ENCODE data around the gene CLTCL1.

The CLTCL1 gene

DNA sequence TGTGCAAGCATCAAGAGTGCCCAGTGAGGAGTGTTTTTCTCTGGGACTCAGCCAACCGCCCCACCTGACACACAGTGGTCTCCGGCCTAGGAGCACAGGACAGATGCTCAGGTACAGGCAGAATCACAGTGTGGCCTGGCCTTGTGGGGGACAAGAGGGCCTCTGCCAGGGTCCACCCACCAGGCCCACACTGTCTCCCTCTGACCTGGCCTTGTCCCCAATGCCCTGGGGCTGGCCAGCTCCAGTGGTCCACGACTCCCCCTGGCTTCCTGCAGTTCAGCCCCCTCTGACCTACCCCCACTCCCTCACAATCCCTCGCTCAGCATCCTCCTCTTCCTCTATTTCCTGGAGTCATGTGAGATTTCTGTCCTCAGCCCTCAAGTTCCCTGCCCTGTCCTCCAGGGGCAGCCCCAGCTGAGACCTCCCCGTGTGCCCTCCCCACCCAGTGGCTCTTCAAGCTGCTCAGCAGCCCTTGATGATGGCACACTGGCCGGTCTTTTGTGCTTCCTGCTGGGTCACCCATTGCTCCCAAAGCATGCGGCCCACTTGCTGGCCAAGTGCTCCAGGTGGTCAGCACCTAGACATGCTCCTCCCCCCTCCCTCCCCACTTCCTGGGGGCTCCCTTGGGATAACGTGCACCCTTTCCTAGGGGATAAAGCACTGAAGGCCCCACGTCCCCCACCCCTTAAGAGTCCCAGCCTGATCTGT, 158.7 kb downstream of the CLTCL1 start:
- Histone ChIP-seq H3K4me3 (ENCODE audit: low read depth, low read length) (no peak overlapping the region), H3K27me3 (replicated peaks) (no peaks in the 10 kb centered on the region), H3K27ac (no peak overlapping the region), H3K36me3 (replicated peaks) (peaks cover 46% of the 10 kb centered on the region)
- no peak for DNase-seq
- no peak for TF ChIP-seq CTCF (IDR thresholded peaks at IDR 0.05; ENCODE audit: low read depth, low read length, missing control alignments)
- in situ Hi-C loops (cut with HindIII; ENCODE audit: low pct_ligation_motif_present, low sequenced_read_pairs) = no loop called here

- H3K36me3 ChIP-seq (replicated peaks) = peaks cover 39% of the 10 kb centered on the region
- TF ChIP-seq CTCF (IDR thresholded peaks at IDR 0.05; ENCODE audit: low read depth, low read length, missing control alignments) = no peak
- in situ Hi-C loops (cut with HindIII; ENCODE audit: low pct_ligation_motif_present, low sequenced_read_pairs) = no loop called here
These were observed 159.4 kb downstream of the CLTCL1 start for GRCh38 chr22:19132153-19132552.

DNA sequence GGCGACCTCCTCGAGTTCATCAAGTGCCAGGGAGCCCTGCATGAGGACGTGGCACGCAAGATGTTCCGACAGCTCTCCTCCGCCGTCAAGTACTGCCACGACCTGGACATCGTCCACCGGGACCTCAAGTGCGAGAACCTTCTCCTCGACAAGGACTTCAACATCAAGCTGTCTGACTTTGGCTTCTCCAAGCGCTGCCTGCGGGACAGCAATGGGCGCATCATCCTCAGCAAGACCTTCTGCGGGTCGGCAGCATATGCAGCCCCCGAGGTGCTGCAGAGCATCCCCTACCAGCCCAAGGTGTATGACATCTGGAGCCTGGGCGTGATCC, 159.9 kb downstream of the CLTCL1 start:
- in situ Hi-C loops (cut with HindIII; ENCODE audit: low pct_ligation_motif_present, low sequenced_read_pairs) = no loop called here
- H3K4me3 ChIP-seq (ENCODE audit: low read depth, low read length) = no peak overlapping the region
- no peak overlapping the region for H3K27ac ChIP-seq
- peaks cover 34% of the 10 kb centered on the region for H3K36me3 ChIP-seq (replicated peaks)
- H3K27me3 ChIP-seq (replicated peaks) = no peaks in the 10 kb centered on the region
- TF ChIP-seq CTCF (IDR thresholded peaks at IDR 0.05; ENCODE audit: low read depth, low read length, missing control alignments) = no peak
- DNase-seq = no peak

More at GRCh38 chr22:19132153-19132552, 159.4 kb downstream of the CLTCL1 start:
- H3K27ac ChIP-seq = no peak overlapping the region
- no peak overlapping the region for H3K4me3 ChIP-seq (ENCODE audit: low read depth, low read length)
- no peaks in the 10 kb centered on the region for H3K27me3 ChIP-seq (replicated peaks)
- DNase-seq = no peak

DNA sequence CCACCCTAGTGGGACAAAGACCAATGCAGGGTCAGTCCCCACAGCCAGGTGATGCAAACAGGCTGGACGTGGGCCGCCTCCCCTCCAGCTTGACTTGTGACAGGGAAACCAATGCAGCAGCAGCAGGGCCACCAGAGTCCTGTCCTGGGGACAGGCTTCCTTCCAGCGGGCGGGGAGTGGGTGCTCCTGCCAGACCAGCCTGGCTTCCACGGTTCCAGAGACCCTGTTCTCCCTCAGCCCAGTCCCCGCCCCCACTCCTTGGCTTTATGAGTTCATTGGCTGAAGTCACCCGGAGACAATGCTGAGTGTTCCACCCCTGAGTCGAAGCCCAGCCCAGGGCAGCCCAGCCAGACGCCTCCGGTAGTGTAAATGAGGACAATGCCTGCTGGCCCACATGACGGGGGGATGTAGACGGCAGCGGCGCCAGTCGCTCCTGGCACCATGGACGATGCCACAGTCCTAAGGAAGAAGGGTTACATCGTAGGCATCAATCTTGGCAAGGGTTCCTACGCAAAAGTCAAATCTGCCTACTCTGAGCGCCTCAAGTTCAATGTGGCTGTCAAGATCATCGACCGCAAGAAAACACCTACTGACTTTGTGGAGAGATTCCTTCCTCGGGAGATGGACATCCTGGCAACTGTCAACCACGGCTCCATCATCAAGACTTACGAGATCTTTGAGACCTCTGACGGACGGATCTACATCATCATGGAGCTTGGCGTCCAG, 160.4 kb downstream of the CLTCL1 start, which contains the start of gene TSSK2:
Gene TSSK2, plus strand, starts transcription at position 350 of the 726 bp plus-strand sequence. Its CDS starts 92 bp downstream, at position 442.
- in situ Hi-C loops (cut with HindIII; ENCODE audit: low pct_ligation_motif_present, low sequenced_read_pairs) = no loop called here
- no peak for DNase-seq

DNA sequence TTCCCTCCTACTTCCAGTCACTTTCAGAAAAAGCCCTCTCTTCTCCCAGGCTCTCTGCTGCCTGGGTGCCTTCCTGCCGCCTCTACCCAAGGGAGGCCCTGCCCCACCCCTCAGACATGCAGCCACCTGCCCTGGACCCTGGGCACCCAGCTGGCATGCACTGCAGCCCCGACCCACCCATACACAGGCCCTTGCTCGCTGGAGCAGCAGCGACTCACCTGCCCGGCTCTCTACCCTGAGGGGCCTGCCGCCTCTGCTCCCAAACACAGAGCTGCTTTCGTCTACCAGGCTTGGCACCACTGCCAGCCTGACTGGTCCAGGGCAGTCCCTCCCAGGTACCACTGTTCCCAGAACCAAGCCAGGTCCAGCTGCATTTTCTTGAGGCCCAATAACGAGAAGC, 161.6 kb downstream of the CLTCL1 start:
- H3K27me3 ChIP-seq (replicated peaks) = no peaks in the 10 kb centered on the region
- peaks cover 21% of the 10 kb centered on the region for H3K36me3 ChIP-seq (replicated peaks)
- no peak for TF ChIP-seq CTCF (IDR thresholded peaks at IDR 0.05; ENCODE audit: low read depth, low read length, missing control alignments)
- in situ Hi-C loops (cut with HindIII; ENCODE audit: low pct_ligation_motif_present, low sequenced_read_pairs) = no loop called here
- no peak overlapping the region for H3K27ac ChIP-seq
- no peak for DNase-seq
- no peak overlapping the region for H3K4me3 ChIP-seq (ENCODE audit: low read depth, low read length)

More for the DNA sequence above, 160.4 kb downstream of the CLTCL1 start, which contains the start of gene TSSK2:
- no peak within 1 kb of the TSS for H3K4me3 ChIP-seq (ENCODE audit: low read depth, low read length)
- no peak for TF ChIP-seq CTCF (IDR thresholded peaks at IDR 0.05; ENCODE audit: low read depth, low read length, missing control alignments)
- H3K27me3 ChIP-seq (replicated peaks) = no peaks in the 10 kb centered on the region
- H3K27ac ChIP-seq = no peak within 1 kb of the TSS
- H3K36me3 ChIP-seq (replicated peaks) = peaks cover 29% of the 10 kb centered on the region
